ENCODE results near the gene BBS7. TPM values are rescaled to one million over a fixed set of nuclear protein-coding genes. Genes with fewer than 3 reads are reported as not detected.

BBS7 gene
- total and polyA plus RNA-seq, 2 donors (not counting 3 experiments of a cell fraction or from before 2014, with no cell fraction given), result 20.0 to 21.7 TPM

DNA sequence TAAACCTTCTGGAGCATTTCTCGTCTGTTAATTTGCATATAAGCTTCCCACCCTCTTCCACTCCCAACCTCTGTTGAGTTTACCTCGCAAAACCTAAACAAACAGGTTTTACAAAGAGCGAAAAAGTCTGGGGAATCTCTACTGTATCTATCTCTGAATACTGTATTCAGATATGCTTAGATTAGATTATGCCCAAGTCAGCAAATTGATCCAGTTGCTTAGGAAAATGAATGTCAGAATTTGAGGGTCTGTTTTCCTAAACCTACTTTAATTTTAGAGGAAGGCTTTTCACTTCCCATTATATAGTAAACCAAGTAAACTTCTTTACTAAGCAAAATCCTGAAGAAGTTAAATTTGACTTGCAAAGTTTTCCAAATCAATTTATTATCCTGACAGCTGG, 53.3 kb downstream of the BBS7 start:
- no peak overlapping the region for H2AFZ ChIP-seq (ENCODE audit: low read depth, low read length)
- no peak overlapping the region for H3K9ac ChIP-seq (replicated peaks; ENCODE audit: extremely low read depth, insufficient read depth, low read length)
- dilution Hi-C loops (cut with MboI; ENCODE audit: extremely low pct_ligation_motif_present, low sequenced_read_pairs), result no loop called here
- POLR2A ChIA-PET, result no interaction called here
- no peak overlapping the region for H3K27ac ChIP-seq (ENCODE audit: insufficient read depth, low read depth, low read length)
- CTCF ChIA-PET, result interaction anchor here (1.0 kb wide), 1 partner anchor 12 kb away, joined by 3 read pairs; no protein-coding TSS in a partner anchor
- no peak overlapping the region for H3K4me2 ChIP-seq (ENCODE audit: insufficient read depth, low read length)
- TF ChIP-seq, protein P1, sequence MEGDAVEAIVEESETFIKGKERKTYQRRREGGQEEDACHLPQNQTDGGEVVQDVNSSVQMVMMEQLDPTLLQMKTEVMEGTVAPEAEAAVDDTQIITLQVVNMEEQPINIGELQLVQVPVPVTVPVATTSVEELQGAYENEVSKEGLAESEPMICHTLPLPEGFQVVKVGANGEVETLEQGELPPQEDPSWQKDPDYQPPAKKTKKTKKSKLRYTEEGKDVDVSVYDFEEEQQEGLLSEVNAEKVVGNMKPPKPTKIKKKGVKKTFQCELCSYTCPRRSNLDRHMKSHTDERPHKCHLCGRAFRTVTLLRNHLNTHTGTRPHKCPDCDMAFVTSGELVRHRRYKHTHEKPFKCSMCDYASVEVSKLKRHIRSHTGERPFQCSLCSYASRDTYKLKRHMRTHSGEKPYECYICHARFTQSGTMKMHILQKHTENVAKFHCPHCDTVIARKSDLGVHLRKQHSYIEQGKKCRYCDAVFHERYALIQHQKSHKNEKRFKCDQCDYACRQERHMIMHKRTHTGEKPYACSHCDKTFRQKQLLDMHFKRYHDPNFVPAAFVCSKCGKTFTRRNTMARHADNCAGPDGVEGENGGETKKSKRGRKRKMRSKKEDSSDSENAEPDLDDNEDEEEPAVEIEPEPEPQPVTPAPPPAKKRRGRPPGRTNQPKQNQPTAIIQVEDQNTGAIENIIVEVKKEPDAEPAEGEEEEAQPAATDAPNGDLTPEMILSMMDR (IDR thresholded peaks at IDR 0.05; ENCODE audit: extremely low read depth in 1 of 2, insufficient read depth in 1 of 2, low read depth in 1 of 2, low read length in 2 of 2), result no peak
- no peak for TF ChIP-seq POLR2AphosphoS5 (IDR thresholded peaks at IDR 0.05; ENCODE audit: insufficient read depth, low read depth, low read length)
- no peak for TF ChIP-seq FOS (IDR thresholded peaks at IDR 0.05; ENCODE audit: borderline replicate concordance, insufficient read depth, low read length)
- no peak for TF ChIP-seq EZH2 (IDR thresholded peaks at IDR 0.05; ENCODE audit: borderline replicate concordance, low read depth, low read length, severe bottlenecking)
- no peak for TF ChIP-seq GATA2 (IDR thresholded peaks at IDR 0.05; ENCODE audit: insufficient read depth, insufficient read length, low read depth, low read length)
- TF ChIP-seq, protein P2, sequence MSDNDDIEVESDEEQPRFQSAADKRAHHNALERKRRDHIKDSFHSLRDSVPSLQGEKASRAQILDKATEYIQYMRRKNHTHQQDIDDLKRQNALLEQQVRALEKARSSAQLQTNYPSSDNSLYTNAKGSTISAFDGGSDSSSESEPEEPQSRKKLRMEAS (IDR thresholded peaks at IDR 0.05; ENCODE audit: insufficient read depth, insufficient read length), result no peak
- TF ChIP-seq JUN (IDR thresholded peaks at IDR 0.05; ENCODE audit: borderline replicate concordance, insufficient read depth, insufficient read length, low read depth), result no peak
- TF ChIP-seq MYC (IDR thresholded peaks at IDR 0.05; ENCODE audit: low read depth, low read length), result no peak
- TF ChIP-seq POLR2A (IDR thresholded peaks at IDR 0.05; ENCODE audit: low read depth, low read length), result no peak
- peaks cover 21% of the 10 kb centered on the region for H3K4me1 ChIP-seq (ENCODE audit: control insufficient read depth, extremely low read depth, insufficient read depth, low read length)
- intact Hi-C loops (cut with micrococcal nuclease), result no loop called here
- H3K27me3 ChIP-seq (ENCODE audit: control insufficient read depth in 2 of 2, insufficient read depth in 2 of 2, low read length in 2 of 2), result no peaks in the 10 kb centered on the region
- no peak overlapping the region for H3K4me3 ChIP-seq (replicated peaks in 1 of 3; ENCODE audit: insufficient read depth in 1 of 3, low read depth in 1 of 3, low read length in 3 of 3)
- peaks cover 0 to 49% of the 10 kb centered on the region in 2 experiments for H3K36me3 ChIP-seq (ENCODE audit: control insufficient read depth in 2 of 2, extremely low read depth in 1 of 2, insufficient read depth in 2 of 2, low read length in 2 of 2)
- FAIRE-seq (no peak), DNase-seq (ENCODE audit: low read depth, low spot score) (no peak)
- no peaks in the 10 kb centered on the region for H3K9me1 ChIP-seq (replicated peaks; ENCODE audit: control insufficient read depth, extremely low read depth, insufficient read depth, low read length)
- peaks cover 2% of the 10 kb centered on the region for H4K20me1 ChIP-seq (replicated peaks; ENCODE audit: control insufficient read depth, extremely low read depth, insufficient read depth, low read length)
- no peaks in the 10 kb centered on the region for H3K9me3 ChIP-seq (replicated peaks; ENCODE audit: control insufficient read depth, insufficient read depth, low read length)
- TSS peak; percentile 0 for BruUV-seq (replicated peaks)
- H3K79me2 ChIP-seq (ENCODE audit: control insufficient read depth, insufficient read depth, low read length), result peaks cover 49% of the 10 kb centered on the region
